ENCODE measurements around the gene CDC42BPB. TPM values are rescaled to one million over a fixed set of nuclear protein-coding genes. Genes with fewer than 3 reads are reported as not detected.
"Not testable (repeated sequence)": the region's sequence is repeated elsewhere in the genome, so short reads cannot be mapped to it uniquely, and the experiment has no call there.

Gene CDC42BPB
- polyA plus RNA-seq, 1 of the 3 experiments (the other 2 are of a cell fraction), result 61.6 TPM

DNA sequence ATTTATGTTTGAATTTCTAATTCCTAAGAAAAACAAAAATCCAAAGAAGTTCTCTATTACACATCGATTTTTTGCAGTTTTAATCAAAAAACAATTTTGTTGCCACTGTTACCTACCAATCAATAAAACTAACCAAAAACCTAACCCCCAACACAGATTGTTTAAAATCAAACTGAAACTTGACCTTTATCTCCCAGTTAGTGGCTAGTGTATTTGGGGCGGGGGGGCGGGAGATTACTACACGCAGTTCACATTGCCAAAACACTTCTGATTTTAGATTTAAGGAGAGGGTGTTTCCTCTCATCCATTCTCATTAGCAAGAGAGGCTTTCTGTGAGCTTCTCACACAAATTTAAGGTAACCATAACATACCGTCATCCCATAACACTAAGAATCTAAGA is 6.4 kb downstream of the CDC42BPB start:
- no peaks in the 10 kb centered on the region for H3K9me2 ChIP-seq
- H3K9me3 ChIP-seq, result no peaks in the 10 kb centered on the region
- no peaks in the 10 kb centered on the region for H3K27me3 ChIP-seq (ENCODE audit: insufficient read depth)
- H3K4me1 ChIP-seq (ENCODE audit: control insufficient read depth in 1 of 2, insufficient read depth in 2 of 2, low read depth in 1 of 2, low read length in 1 of 2), result peaks cover 14 to 16% of the 10 kb centered on the region in 2 experiments; a peak in 2 of 4 replicates
- POLR2A ChIA-PET, result no interaction called here
- no peak overlapping the region for H3K4me2 ChIP-seq
- no peak overlapping the region for H3K27ac ChIP-seq (ENCODE audit: low read depth in 2 of 2, low read length in 1 of 2)
- no peak overlapping the region for H3K9ac ChIP-seq
- no peak for DNase-seq
- no peak overlapping the region for H3K4me3 ChIP-seq (ENCODE audit: low read depth in 2 of 2, low read length in 1 of 2)
- peaks cover 5 to 10% of the 10 kb centered on the region in 2 experiments for H3K36me3 ChIP-seq (replicated peaks in 1 of 2; ENCODE audit: control insufficient read depth in 1 of 2, insufficient read depth in 2 of 2, low read length in 1 of 2)
- no peak overlapping the region for H2AFZ ChIP-seq (ENCODE audit: low read depth)
- peaks cover 98% of the 10 kb centered on the region for H4K20me1 ChIP-seq (ENCODE audit: insufficient read depth)
- CTCF ChIA-PET, result interaction anchor here (1.5 kb wide), 1 partner anchor 25 kb away, joined by 5 read pairs; no protein-coding TSS in a partner anchor
- 94% methylated on average over 5 of the region's 5 CpGs for WGBS (ENCODE audit: low lambda C conversion rate)
- no peak for TF ChIP-seq GATA2 (CRISPR knock-in tag; IDR thresholded peaks at IDR 0.05)
- no peak for TF ChIP-seq MEF2A (IDR thresholded peaks at IDR 0.05; ENCODE audit: borderline replicate concordance, low read depth)
- TF ChIP-seq, protein P1, sequence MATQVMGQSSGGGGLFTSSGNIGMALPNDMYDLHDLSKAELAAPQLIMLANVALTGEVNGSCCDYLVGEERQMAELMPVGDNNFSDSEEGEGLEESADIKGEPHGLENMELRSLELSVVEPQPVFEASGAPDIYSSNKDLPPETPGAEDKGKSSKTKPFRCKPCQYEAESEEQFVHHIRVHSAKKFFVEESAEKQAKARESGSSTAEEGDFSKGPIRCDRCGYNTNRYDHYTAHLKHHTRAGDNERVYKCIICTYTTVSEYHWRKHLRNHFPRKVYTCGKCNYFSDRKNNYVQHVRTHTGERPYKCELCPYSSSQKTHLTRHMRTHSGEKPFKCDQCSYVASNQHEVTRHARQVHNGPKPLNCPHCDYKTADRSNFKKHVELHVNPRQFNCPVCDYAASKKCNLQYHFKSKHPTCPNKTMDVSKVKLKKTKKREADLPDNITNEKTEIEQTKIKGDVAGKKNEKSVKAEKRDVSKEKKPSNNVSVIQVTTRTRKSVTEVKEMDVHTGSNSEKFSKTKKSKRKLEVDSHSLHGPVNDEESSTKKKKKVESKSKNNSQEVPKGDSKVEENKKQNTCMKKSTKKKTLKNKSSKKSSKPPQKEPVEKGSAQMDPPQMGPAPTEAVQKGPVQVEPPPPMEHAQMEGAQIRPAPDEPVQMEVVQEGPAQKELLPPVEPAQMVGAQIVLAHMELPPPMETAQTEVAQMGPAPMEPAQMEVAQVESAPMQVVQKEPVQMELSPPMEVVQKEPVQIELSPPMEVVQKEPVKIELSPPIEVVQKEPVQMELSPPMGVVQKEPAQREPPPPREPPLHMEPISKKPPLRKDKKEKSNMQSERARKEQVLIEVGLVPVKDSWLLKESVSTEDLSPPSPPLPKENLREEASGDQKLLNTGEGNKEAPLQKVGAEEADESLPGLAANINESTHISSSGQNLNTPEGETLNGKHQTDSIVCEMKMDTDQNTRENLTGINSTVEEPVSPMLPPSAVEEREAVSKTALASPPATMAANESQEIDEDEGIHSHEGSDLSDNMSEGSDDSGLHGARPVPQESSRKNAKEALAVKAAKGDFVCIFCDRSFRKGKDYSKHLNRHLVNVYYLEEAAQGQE (IDR thresholded peaks at IDR 0.05; ENCODE audit: low read depth, low read length), result no peak
- no peak for TF ChIP-seq TAF1 (IDR thresholded peaks at IDR 0.05; ENCODE audit: borderline replicate concordance, low read depth, low read length)
- no peak for TF ChIP-seq SMC3 (IDR thresholded peaks at IDR 0.05; ENCODE audit: low read depth, low read length)
- TF ChIP-seq POLR2AphosphoS5 (IDR thresholded peaks at IDR 0.05; ENCODE audit: low read depth, low read length), result no peak
- TF ChIP-seq MAX (IDR thresholded peaks at IDR 0.05; ENCODE audit: low read depth), result no peak
- TF ChIP-seq FOXM1 (IDR thresholded peaks at IDR 0.05; ENCODE audit: low read depth), result no peak
- H3K79me2 ChIP-seq (ENCODE audit: insufficient read depth), result peaks cover 100% of the 10 kb centered on the region
- H3F3A ChIP-seq (replicated peaks; ENCODE audit: insufficient read depth), result no peaks in the 10 kb centered on the region

DNA sequence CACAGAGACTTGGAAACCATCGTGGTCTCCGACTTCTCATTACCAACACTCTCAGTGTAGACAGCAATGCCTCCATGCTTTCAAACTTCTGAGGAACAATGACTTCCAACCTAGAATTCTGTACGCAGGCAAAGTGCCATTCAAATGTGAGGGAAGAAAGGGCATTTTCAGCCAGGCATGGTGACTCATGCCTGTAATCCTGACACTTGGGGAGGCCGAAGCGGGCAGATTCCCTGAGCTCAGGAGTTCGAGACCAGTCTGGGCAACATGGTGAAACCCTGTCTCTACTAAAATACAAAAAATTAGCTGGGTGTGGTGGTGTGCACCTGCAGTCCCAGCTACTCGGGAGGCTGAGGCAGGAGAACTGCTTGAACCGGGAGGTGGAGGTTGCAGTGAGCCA is 9.9 kb downstream of the CDC42BPB start:
- WGBS (ENCODE audit: low lambda C conversion rate), result 89% methylated on average over 5 of the region's 8 CpGs
- H2AFZ ChIP-seq (ENCODE audit: low read depth); H3K4me1 ChIP-seq (ENCODE audit: control insufficient read depth in 1 of 2, insufficient read depth in 2 of 2, low read depth in 1 of 2, low read length in 1 of 2); H3F3A ChIP-seq (replicated peaks; ENCODE audit: insufficient read depth); H3K27ac ChIP-seq (ENCODE audit: low read depth in 2 of 2, low read length in 1 of 2); H3K4me3 ChIP-seq (ENCODE audit: low read depth in 2 of 2, low read length in 1 of 2); H3K9ac ChIP-seq; H3K27me3 ChIP-seq (ENCODE audit: insufficient read depth); H3K36me3 ChIP-seq (replicated peaks in 1 of 2; ENCODE audit: control insufficient read depth in 1 of 2, insufficient read depth in 2 of 2, low read length in 1 of 2); H3K4me2 ChIP-seq; POLR2A ChIA-PET; H3K9me2 ChIP-seq; H3K9me3 ChIP-seq; DNase-seq: not testable (repeated sequence)
- CTCF ChIA-PET, result interaction anchor here (0.7 to 2.1 kb wide), 4 partner anchors 9 to 244 kb away, joined by 3 to 6 read pairs (median 3); no protein-coding TSS in a partner anchor
- Histone ChIP-seq H4K20me1 (ENCODE audit: insufficient read depth) (peaks cover 98% of the 10 kb centered on the region), H3K79me2 (ENCODE audit: insufficient read depth) (peaks cover 100% of the 10 kb centered on the region)
